GM18511 (cell line): ENCODE results near the gene AKAP13.
A peak's percentile ranks its signal among the peaks of the same experiment; 100 is the strongest.
"Not testable (repeated sequence)": the region's sequence is repeated elsewhere in the genome, so short reads cannot be mapped to it uniquely, and the experiment has no call there.

Experiments used
- ATAC-seq: cut with Tn5 transposase; IDR thresholded peaks from one replicate; pipeline ENCODE4 v1.9.1; 2021; ENCODE audit warnings: mild to moderate bottlenecking, moderate library complexity; ENCODE audit not compliant: unreplicated experiment

The AKAP13 gene

DNA sequence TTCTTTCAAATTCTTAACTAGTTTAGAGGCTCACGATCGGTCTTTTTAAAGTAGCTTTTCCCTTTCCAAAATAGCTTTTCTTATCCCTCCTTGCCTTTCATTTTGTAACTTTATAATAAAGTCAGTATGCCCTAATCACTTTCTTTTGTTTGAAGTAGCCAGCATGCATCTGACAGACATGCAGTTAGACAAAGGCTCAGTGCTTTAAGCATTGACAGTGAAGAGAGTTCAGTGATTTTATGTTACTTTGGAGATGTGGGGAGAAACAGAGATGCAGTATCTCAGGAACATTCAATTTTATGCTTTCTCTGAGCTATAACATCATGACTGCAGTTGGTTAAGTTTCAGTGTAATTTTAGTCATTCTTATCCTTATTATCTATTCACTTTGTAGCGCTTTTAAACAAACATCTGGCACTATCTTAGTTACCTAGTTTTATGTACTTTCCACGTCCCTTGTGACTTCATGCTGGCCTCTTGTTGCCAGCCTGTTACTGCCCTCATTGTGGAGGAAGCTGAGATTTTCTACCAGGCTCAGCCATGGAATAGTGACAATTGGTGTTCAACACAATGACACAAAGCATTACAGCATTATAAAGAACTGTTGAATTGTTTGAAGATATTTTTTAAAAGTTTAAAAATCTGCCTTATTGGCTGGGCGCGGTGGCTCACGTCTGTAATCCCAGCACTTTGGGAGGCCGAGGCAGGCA lies 90.3 kb downstream of the AKAP13 start:
- ATAC-seq, result no peak

DNA sequence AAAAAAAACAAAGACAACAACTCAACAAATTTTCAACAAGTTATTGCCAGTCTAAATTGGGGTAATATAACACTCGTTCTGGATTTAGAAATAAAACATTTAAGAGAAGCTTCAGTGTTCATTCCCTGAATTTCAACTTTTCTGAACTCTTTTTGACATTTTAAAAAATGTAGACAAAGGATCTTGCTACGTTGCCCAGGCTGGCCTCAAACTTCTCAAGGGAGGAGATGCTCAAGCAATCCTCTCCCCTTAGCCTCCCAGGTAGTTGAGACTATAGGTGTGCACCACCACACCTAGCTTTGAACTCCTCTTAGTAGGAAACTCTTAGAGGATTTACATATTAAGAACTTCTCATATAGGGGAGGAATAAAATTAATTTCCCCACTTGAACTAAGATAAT lies 91.9 kb downstream of the AKAP13 start:
- ATAC-seq, result no peak

DNA sequence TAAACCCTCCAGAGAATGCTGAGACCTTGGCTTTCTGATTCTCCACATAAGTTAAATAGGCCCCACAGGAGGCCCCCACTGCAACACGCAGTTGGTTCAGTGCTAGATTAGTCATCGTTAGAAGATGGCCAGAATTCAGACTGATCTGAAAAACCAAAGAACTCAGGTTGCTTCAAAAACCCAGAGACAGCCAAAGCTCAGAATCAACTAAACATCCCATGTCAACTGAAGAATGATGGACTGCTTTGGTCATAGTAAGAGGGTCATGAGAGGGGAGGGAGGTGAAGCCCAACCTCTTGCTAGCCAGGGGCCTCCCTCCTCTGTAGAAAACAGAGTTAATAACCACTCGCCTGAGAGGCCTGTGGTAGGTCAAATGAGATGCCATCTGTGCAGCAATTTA lies 93.1 kb downstream of the AKAP13 start:
- ATAC-seq, result no peak

DNA sequence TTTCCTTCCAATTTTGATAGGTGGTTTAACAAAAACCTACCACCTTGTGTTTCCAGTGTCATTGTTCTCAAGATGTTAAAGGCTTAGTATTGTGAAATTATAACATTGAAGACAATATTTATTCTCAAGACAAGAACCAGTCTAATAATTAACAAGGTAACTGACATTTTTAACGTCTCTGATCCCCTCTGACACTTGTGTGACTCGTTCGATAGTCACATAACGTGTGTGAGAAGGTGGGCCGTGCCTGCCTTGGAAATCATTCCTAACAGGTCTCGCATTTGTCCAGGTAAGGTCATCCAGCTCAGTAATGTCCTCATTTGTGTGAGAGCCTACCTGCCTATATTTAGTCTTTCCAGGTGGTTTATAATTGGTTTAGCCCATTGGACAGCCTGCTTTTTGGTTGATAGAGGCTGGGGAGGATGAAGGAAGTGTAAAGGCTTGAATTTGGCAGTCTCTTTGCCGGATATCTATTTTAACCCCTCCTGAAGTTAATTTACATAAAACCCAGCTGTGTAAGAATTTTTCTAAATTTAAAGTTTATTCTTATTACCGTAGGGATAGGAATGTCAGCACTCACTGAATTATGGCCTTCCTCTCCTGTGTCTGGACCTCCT lies 94.4 kb downstream of the AKAP13 start:
- peak; percentile 63 for ATAC-seq

DNA sequence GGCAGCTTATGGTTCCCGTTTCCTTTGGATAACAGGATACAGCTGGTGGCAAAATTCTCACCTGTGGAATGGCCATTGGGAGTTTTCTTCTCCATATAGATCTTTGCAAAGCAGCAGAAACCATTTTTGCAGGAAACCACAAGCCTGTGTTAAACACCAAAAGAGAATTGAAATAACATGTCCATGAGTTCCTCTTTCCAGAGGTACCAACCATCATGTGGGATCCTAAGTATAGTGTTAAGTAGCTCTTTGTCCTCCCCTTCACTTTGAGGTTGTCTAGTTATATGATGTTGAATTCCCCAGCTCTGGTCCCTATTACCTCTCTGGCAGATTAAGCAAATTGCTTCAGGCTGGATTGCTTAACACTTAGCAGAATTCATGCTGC lies 94.9 kb downstream of the AKAP13 start:
- peak; percentile 70 for ATAC-seq

DNA sequence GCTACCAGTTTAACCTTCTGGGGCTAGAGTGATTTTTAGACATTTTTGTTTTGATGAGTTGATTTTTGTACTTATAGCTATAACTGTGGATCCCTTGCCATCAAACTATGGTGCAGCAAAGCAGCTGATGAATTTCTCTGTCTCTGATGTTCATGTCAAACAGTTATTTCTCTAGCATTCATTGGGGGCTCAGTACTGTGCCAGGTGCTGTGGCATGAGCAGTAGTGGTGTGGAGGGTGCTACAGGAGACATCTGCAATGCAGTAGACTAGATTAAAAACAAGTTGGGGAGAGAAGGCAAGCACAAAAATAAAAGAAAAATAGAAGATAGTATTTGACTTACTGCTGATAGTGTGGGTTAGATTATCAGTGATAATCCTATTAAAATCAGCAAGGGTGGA lies 95.3 kb downstream of the AKAP13 start:
- peak; percentile 7 for ATAC-seq

DNA sequence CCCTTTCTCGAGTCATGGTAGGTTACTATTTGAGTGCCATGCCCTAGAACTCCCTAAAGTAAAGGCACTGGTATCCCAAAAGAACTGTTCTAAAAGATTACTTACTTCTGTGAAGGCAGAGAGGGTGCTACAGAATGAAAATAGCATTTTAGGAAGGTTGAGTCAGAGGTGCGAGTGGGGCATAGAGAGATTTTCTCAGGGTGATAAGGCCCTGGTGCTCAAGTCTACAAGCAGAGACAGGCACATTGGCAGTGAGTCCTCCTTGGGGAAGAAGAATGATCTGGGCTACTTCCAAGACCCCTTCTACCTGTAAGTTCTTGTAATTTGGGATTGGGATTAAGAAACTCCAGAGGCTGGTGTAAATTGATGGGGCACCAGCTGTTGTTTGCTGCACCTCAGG lies 96.7 kb downstream of the AKAP13 start:
- no peak for ATAC-seq

DNA sequence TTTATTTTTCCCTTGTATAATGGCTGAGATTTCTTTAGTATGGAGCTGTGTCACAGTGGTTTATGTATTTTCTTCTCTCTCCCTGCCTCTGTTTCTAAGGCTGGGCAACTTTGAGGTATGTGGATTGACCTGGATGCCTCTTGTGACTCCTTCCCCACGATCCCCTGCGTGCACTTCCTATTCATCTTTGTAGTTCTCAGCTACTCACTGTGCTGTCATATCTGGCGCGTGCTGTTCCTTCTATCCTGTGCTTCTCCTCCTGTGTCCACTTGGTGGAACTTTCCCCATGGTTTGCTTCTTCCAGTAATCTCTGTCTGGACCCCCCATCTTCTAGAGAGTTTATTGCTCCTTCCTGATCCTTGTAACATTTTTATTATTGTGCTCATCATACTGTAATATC lies 97.3 kb downstream of the AKAP13 start:
- ATAC-seq, result no peak

DNA sequence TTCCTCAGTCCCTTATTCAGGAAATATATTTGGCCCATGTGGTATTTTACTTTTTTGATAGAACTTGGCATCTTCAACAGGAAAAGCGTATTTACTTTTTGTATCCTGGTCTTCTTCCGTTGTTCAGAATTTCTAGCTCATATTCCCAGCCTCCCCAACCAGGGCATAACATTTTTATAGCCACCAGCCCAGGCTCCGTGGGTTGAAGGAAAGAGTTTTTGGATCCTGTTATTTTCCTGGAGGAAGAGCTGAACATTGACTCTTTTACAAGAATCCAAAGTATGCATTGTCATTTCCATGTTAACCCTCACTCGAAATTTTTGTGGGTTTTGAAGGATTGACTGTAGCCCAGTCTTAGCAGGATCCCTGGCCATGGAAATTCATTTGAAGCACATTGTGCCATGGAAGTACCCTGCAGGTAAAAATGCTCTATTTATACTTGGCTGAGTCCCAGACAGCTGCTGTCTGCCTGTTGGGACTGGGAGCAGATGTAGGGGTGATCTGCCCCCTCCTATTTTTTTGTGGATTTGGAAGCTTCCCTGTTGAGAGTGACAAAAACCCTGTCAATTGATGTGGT lies 98.8 kb downstream of the AKAP13 start:
- ATAC-seq, result no peak

DNA sequence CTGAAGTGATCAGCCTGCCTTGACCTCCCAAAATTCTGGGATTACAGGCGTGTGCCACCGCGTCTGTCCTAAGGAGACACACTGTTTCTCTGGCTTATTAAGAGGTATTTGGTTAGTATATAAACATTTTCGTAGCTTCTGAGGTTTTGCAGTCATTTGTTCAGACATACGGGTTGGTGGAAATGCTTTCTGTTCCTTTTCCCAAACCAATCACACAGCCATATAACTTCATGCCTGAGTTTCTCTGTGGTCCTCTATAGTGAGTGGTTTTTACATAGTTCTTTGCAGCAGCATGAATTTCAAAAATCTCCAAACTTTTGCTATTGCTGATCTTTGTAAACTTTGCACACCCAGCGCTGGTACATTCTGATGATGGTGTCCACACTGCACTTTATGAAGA lies 100.5 kb downstream of the AKAP13 start:
- ATAC-seq, result no peak

DNA sequence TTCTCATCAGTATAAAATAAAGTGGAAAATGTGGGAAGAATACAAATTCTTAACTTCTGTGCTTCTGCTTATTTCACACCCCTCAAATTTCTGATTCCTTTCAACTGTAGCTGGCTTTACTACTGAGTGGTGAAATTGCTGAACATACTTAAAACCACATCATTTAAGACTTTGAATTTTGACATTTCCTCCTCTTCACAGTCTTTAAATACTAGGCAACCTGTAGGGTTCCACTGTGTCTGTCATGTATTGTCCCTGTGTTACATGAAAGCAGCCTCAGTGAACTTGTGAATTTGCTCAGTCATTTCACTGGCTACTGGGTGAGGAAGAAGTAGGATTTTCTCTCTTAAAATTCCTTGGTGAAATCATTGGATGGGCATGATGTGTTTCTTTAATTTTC lies 101.1 kb downstream of the AKAP13 start:
- ATAC-seq, result not testable (repeated sequence)

DNA sequence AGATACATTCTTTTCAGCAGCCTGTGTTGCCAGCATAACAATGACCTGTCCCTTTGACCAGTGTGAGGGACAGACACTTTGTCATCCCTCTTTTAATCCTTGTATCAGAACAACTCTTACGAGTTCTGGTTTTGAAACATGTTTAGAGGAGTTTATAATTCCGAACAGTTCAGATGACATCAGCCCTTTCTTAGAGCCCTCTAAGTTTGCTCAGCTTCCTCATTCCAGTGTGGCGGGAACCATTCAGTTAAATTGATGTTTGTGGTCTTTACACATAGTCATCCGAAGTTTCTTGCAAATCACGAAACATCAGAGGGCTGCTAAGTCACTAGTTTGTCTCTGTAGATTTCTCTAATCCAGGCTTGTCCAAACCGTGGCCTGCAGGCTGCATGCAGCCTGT lies 102.5 kb downstream of the AKAP13 start:
- ATAC-seq, result peak; percentile 59

DNA sequence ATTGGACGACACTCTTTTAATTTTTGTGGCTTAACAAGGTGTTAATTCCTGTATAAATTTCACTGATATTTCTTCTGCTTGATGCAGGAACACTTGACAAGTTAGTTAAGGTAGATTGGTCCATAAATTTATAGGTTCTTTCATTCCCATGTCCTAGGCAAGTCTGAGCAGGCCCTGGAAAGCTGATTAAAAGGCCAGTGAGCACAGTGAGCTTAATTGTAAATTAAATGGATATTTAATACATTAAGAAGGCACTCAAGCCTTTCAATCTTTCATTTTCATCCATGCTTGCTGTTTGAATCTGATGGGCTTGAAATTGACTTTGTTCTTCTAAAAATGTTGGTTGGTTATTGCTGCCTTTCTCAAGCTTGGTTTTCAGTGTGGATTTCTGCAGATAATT lies 103.6 kb downstream of the AKAP13 start:
- ATAC-seq, result not testable (repeated sequence)

DNA sequence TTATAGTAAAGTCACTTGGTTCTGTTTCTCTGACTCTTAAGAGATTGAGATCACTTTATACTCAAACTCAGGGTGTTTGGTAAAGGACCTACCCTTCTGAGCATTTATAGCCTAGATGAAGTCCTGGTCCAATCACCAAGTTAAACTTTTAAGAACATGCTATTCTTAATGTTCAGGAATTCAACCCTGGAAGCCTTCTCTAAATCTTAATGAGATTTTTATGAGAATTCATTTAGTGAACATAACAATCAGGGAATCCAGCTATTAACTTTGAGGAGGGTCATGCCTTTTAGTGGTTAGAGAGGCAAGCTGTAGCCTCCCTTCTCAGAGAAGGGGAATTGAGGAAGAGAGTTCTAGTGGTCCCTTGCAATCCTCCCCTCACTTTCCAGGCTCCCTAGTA lies 104.5 kb downstream of the AKAP13 start:
- not testable (repeated sequence) for ATAC-seq

DNA sequence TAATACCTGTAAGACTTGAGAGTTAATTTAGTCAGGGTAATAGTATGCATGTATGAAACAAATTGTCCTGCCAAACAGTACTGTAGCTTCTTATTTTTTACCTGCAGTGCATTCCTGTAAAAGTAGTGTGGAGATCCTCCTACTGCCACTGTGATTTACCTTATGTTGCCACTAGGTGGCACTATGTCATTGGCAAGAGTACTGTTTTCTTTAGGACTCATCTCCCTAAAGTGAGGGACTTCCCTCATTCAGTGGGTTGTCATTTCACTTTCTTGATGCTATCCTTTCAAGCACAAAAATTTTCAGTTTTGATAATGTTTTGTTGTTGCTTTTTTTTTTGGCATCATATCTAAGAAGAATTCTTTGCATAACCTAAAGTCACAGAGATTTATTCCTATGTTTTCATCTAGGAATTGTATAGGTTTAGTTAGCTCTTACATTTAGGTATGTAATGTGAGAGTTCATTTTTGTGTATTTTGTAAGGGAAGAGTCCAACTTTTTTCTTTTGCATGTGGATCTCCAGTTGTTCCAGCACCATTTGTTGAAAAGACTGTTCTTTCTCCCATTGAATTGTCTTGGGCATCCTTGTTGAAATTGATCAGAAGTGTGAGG lies 105.7 kb downstream of the AKAP13 start:
- ATAC-seq, result peak; percentile 49

DNA sequence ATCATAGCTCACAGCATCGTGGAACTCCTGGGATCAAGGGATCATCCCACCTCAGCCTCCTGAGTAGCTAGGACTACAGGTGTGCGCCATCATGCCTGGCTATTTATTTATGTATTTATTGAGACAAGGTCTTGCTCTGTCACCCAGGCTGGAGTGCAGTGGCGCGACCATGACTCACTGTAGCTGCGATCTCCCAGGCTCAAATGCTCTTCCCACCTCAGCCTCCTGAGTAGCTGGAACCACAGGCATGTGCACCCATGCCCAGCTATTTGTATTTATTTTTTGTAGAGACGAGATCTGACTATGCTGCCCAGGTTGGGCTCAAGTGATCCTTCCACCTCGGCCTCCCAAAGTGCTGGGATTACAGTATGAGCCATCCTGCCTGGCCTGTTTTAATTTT lies 107.4 kb downstream of the AKAP13 start:
- ATAC-seq, result not testable (repeated sequence)

DNA sequence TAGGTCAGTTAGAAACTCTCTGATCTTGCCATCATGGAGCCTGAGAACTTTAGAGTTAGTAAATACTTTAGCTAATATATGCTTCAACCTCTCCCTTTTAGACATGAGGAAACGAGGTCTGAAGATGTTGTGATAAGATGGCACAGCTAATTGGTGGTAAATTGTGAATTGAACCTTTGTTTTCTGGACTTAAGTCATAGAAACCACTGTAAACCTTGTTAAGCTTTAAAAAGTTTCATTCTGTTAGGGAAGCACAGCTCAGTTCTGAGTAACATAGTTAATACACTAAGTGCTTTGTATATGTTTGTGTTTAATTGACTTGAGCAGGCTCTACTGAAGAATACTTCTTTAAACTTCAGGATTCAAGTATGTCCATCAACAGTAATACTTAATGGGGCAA lies 108.6 kb downstream of the AKAP13 start:
- ATAC-seq, result no peak

DNA sequence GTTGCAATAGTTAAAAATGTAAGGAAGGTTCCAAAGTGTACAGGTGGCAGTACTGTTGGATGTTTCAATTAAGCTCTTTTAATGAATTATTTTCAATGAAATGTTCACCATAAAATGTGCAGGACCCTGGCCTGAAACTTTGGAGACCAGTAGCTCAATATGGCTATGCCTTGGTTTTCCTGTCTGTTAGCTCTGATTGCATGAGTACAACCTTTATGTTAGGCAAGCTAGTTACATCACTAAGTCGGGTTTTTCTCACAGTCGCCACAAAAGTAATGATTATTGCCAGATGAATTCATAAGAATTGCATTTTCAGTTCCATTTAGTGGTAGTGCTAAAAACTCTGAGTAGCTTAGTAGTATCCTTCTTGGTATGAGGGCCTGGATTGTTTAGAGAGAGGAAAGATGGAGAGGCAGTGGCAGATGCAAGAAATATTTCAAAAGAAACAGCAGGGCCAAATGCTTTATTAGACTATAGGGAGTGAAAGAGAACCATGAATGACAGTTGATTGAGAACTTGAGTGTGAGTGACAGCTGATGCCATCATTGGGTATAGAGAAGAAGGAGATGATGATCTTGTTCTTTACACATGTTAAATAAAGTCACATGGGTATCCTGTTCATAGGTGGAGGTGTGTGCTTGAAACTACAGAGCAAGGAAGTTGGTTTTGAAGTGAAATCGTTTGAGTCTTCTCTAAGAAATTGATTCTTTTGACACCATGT lies 109.5 kb downstream of the AKAP13 start:
- peak; percentile 61 for ATAC-seq

DNA sequence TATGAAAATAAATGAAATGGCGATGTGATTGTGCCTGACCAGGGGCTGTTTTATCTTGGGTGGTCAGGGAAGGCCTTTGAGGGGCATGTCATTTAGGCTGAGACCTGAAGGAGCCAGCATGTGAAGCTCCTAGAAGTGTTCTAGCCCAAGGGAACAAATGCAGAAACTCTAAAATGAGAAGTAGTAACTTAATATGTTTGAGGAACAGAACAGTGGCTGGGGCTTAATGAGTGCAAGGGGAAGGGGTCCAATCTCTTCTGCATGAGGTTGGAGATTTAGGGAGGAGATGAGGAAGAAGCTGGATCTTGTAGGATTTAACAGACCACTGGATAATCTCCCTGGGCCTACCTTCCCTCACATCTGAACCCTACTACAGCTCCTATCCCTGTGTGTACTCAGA lies 110.5 kb downstream of the AKAP13 start:
- ATAC-seq, result no peak

DNA sequence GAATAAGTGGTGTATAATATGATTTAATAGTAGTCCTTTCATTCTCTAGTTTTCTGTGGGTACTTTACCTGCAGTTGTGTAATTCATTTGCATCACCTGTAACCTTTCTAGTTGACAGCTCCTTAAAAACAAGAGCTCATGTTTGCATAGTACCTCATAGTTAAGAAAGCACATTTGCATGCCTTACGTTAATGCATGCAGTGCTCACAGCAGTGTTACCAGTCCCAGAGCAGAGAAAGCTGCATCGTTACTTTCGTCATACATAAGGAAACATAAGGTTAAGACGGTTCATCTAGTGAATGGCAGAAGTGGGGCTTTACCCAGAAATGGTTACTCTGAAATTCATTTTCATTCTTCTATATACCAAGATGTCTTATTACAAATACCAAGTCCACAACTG lies 111.3 kb downstream of the AKAP13 start:
- ATAC-seq, result no peak

DNA sequence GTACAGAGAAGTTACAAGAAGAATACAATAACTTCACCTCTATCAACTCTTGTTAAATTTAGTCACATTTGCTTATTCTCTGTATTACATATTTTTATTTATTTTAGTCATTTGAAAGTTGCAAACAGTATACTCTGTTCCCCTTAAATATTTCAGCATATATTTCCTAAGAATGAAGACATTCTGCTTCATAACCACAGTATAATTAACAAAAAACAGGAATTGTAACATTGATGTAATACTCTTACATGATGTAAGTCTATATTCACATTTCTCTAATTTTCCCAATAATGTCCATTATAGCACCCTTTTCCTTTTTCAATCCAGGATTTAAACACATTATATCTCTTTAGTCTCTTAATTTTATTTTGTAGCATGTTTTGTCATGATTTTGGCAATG lies 112.0 kb downstream of the AKAP13 start:
- ATAC-seq, result no peak
